Vagina (tissue), 2 donors: ENCODE data around the gene IQSEC2. TPM values are rescaled to one million over a fixed set of nuclear protein-coding genes. Genes with fewer than 3 reads are reported as not detected.
A peak's percentile ranks its signal among the peaks of the same experiment; 100 is the strongest.

Source experiments
- DNase-seq, 2 donors: peaks; one replicate each; pipeline ENCODE4 v3.0.0-alpha.2; 2017; ENCODE audit errors: extremely low spot score in 2 of 2
- H3K27ac ChIP-seq: fragments of 200-600 bp; sonication (generic); one replicate; pipeline ENCODE4 v1.5.1; 2019
- H3K27me3 ChIP-seq: fragments of 200-600 bp; sonication (generic); one replicate; pipeline ENCODE4 v1.5.1; 2019
- H3K36me3 ChIP-seq, 2 donors: fragments of 200-600 bp; sonication (generic); one replicate each; pipeline ENCODE4 v1.5.1; 2017 to 2019
- H3K4me1 ChIP-seq: fragments of 200-600 bp; sonication (generic); one replicate; pipeline ENCODE4 v1.5.1; 2019
- H3K4me3 ChIP-seq, 2 donors: fragments of 200-600 bp; sonication (generic); 1 replicate in 1 of 2; 2 replicates in 1 of 2; pipeline ENCODE4 v1.5.1; 2016 to 2019
- H3K9me3 ChIP-seq: fragments of 200-600 bp; sonication (generic); one replicate; pipeline ENCODE4 v1.5.1; 2019
- POLR2A ChIP-seq, 2 donors: fragments of 450-650 bp; IDR thresholded peaks; one replicate each; pipeline ENCODE4 v1.6.1; 2017; ENCODE audit warnings: antibody characterized with exemption in 2 of 2, mild to moderate bottlenecking in 2 of 2, moderate library complexity in 2 of 2
- POLR2AphosphoS5 ChIP-seq, 2 donors: sonication (generic); formaldehyde crosslinking; IDR thresholded peaks; one replicate each; pipeline ENCODE4 v1.9.0; 2017; ENCODE audit warnings: antibody characterized with exemption in 2 of 2, mild to moderate bottlenecking in 2 of 2, low read depth in 1 of 2; ENCODE audit not compliant: insufficient read depth in 1 of 2
- intact Hi-C: fragments of 100-400 bp; cut with DNase I; formaldehyde crosslinking; loops from one replicate; pipeline ENCODE4 v1.15.1; 2023
- total RNA-seq: library from RNA; depleted of rRNA; stranded (reverse); fragments of >200 nt; gene quantifications from one replicate; pipeline ENCODE4 v1.2.3, GENCODE V29; 2016
- TF ChIP-seq, protein P1 (sequence below), 3 experiments: fragments of 450-650 bp in 2 of 3; fragments of 200-600 bp in 1 of 3; sonication (generic) in 1 of 3; IDR thresholded peaks; one replicate each; pipeline ENCODE4 v1.5.1; 2017 to 2019; ENCODE audit warnings: antibody characterized with exemption in 3 of 3, mild to moderate bottlenecking in 2 of 3, moderate library complexity in 2 of 3

IQSEC2 gene
- total RNA-seq, 1 donor from 2014 or later, result 22.8 TPM

- Histone ChIP-seq H3K27me3 (no peaks in the 10 kb centered on the region), H3K9me3 (no peaks in the 10 kb centered on the region), H3K4me3 (no peak overlapping the region), H3K4me1 (peaks cover 28% of the 10 kb centered on the region), H3K36me3 (no peaks in the 10 kb centered on the region), H3K27ac (no peak overlapping the region)
- TF ChIP-seq, protein P1, sequence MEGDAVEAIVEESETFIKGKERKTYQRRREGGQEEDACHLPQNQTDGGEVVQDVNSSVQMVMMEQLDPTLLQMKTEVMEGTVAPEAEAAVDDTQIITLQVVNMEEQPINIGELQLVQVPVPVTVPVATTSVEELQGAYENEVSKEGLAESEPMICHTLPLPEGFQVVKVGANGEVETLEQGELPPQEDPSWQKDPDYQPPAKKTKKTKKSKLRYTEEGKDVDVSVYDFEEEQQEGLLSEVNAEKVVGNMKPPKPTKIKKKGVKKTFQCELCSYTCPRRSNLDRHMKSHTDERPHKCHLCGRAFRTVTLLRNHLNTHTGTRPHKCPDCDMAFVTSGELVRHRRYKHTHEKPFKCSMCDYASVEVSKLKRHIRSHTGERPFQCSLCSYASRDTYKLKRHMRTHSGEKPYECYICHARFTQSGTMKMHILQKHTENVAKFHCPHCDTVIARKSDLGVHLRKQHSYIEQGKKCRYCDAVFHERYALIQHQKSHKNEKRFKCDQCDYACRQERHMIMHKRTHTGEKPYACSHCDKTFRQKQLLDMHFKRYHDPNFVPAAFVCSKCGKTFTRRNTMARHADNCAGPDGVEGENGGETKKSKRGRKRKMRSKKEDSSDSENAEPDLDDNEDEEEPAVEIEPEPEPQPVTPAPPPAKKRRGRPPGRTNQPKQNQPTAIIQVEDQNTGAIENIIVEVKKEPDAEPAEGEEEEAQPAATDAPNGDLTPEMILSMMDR (IDR thresholded peaks at IDR 0.05), result no peak
- no peak for TF ChIP-seq POLR2A (IDR thresholded peaks at IDR 0.05)
- TF ChIP-seq POLR2AphosphoS5 (IDR thresholded peaks at IDR 0.05; ENCODE audit: insufficient read depth in 1 of 2, low read depth in 1 of 2), result no peak
- DNase-seq, result no peak
- intact Hi-C loops, result no loop called here
Observed at GRCh38 chrX:53290441-53291041, 9.2 kb upstream of the IQSEC2 start.

DNA sequence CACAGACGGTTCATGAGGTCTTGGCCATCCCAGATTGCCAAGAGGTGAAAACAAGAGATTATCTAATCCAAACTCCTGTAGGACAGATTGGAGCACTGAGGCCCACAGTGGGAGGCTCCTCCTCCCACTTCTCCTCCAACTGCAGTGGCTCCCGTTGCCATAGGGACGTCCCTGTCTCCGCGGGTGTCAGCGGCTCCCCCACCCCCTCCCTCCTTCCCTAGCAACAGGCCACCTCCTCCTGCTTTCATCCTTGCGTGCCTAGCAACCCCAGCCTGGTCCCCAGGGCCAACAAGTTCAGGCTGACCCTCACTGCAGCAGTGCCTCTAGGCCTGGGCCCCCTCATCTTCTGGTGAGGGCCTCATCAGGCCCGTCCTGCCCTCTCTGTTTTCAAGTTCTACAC is 6.8 kb upstream of the IQSEC2 start:
- Histone ChIP-seq H3K4me1 (peaks cover 39% of the 10 kb centered on the region), H3K9me3 (no peaks in the 10 kb centered on the region), H3K27ac (peak overlapping the region; percentile 55), H3K36me3 (no peaks in the 10 kb centered on the region), H3K27me3 (no peaks in the 10 kb centered on the region), H3K4me3 (peak overlapping the region in 1 of 2 donors; percentile 1)
- intact Hi-C loops, result no loop called here
- TF ChIP-seq POLR2AphosphoS5 (IDR thresholded peaks at IDR 0.05; ENCODE audit: insufficient read depth in 1 of 2, low read depth in 1 of 2) (no peak), POLR2A (IDR thresholded peaks at IDR 0.05) (no peak)
- TF ChIP-seq, protein P1 (IDR thresholded peaks at IDR 0.05), result no peak
- no peak for DNase-seq

- no peaks in the 10 kb centered on the region for H3K36me3 ChIP-seq
- intact Hi-C loops, result no loop called here
- TF ChIP-seq, protein P1 (IDR thresholded peaks at IDR 0.05), result no peak
- TF ChIP-seq POLR2AphosphoS5 (IDR thresholded peaks at IDR 0.05; ENCODE audit: insufficient read depth in 1 of 2, low read depth in 1 of 2), result peak in 1 of 2 donors; percentile 50
- no peak for TF ChIP-seq POLR2A (IDR thresholded peaks at IDR 0.05)
- H3K9me3 ChIP-seq, result no peaks in the 10 kb centered on the region
- H3K27me3 ChIP-seq, result no peaks in the 10 kb centered on the region
- peak overlapping the region; percentile 55 for H3K27ac ChIP-seq
- peak overlapping the region in 1 of 2 donors; percentile 1 for H3K4me3 ChIP-seq
- DNase-seq, result no peak
- peaks cover 44% of the 10 kb centered on the region for H3K4me1 ChIP-seq
Observed at GRCh38 chrX:53287493-53288138, 6.2 kb upstream of the IQSEC2 start.

DNA sequence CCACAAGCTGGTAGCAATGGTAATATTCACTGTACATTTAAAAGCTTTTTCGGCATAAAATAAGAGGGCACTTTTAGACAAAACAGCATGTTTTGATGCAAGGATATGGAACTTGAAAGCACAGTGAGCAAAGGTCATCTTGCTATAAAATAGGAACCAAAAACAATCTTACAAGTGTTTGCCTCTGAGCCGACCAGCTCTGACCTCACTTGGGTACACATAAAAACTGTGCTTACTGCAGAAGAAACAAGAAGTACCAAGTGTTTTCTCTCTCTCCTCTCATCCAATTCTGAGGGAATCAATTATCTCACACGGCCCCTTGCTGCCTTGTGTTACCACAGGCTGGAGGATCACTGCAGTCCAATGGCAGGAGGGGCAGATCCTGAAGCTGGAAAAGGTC is 4.8 kb upstream of the IQSEC2 start:
- H3K27me3 ChIP-seq, result no peaks in the 10 kb centered on the region
- DNase-seq, result no peak
- intact Hi-C loops, result no loop called here
- no peaks in the 10 kb centered on the region for H3K9me3 ChIP-seq
- H3K36me3 ChIP-seq, result no peaks in the 10 kb centered on the region
- TF ChIP-seq, protein P1 (IDR thresholded peaks at IDR 0.05), result no peak
- TF ChIP-seq POLR2AphosphoS5 (IDR thresholded peaks at IDR 0.05; ENCODE audit: insufficient read depth in 1 of 2, low read depth in 1 of 2), result no peak
- TF ChIP-seq POLR2A (IDR thresholded peaks at IDR 0.05), result no peak
- H3K4me3 ChIP-seq, result no peak overlapping the region
- no peak overlapping the region for H3K27ac ChIP-seq
- peaks cover 58% of the 10 kb centered on the region for H3K4me1 ChIP-seq

- Histone ChIP-seq H3K9me3 (no peaks in the 10 kb centered on the region), H3K4me3 (no peak overlapping the region), H3K36me3 (no peaks in the 10 kb centered on the region), H3K27ac (no peak overlapping the region), H3K4me1 (peaks cover 60% of the 10 kb centered on the region), H3K27me3 (no peaks in the 10 kb centered on the region)
- DNase-seq, result no peak
- intact Hi-C loops, result no loop called here
- TF ChIP-seq POLR2A (IDR thresholded peaks at IDR 0.05), result no peak
- TF ChIP-seq, protein P1 (IDR thresholded peaks at IDR 0.05), result no peak
- TF ChIP-seq POLR2AphosphoS5 (IDR thresholded peaks at IDR 0.05; ENCODE audit: insufficient read depth in 1 of 2, low read depth in 1 of 2), result no peak
Observed at GRCh38 chrX:53285591-53285990, 4.2 kb upstream of the IQSEC2 start.
